Measurements from ENCODE around the gene LRTM2. TPM values are rescaled to one million over a fixed set of nuclear protein-coding genes. Genes with fewer than 3 reads are reported as not detected.

LRTM2 gene
- total and polyA plus RNA-seq, 2 experiments from 2014 or later, result not detected

- Histone ChIP-seq H3K9ac (no peak overlapping the region), H2AFZ (no peak overlapping the region), H3K9me2 (ENCODE audit: insufficient read depth) (no peaks in the 10 kb centered on the region), H3K27me3 (replicated peaks; ENCODE audit: insufficient read depth) (peaks cover 61% of the 10 kb centered on the region), H4K20me1 (ENCODE audit: insufficient read depth) (no peaks in the 10 kb centered on the region), H3K4me2 (ENCODE audit: unreplicated experiment) (no peak overlapping the region), H3K27ac (no peak overlapping the region), H3F3A (ENCODE audit: insufficient read depth) (no peaks in the 10 kb centered on the region), H3K9me3 (ENCODE audit: low read depth) (no peaks in the 10 kb centered on the region), H3K79me2 (ENCODE audit: insufficient read depth) (no peaks in the 10 kb centered on the region), H3K36me3 (ENCODE audit: low read depth) (no peaks in the 10 kb centered on the region), H3K4me1 (ENCODE audit: insufficient read depth) (no peaks in the 10 kb centered on the region), H3K4me3 (no peak overlapping the region)
- 43 to 55% methylated on average over 5 to 11 of the region's 11 CpGs for WGBS, 2 experiments (ENCODE audit: low coverage in 1 of 2, low lambda C conversion rate in 2 of 2, missing lambda C conversion rate in 2 of 2)
- in situ Hi-C loops (cut with MboI), result loop anchor here (25.0 kb wide), 1 partner anchor 765 kb away; no protein-coding TSS in a partner anchor
- DNase-seq, result no peak
- TF ChIP-seq EZH2phosphoT487 (IDR thresholded peaks at IDR 0.05; ENCODE audit: insufficient read depth, low read depth), result no peak
- TF ChIP-seq EZH2 (IDR thresholded peaks at IDR 0.05; ENCODE audit: insufficient read depth, poor library complexity, severe bottlenecking), result no peak
Observed at GRCh38 chr12:1822699-1823098, 2.3 kb downstream of the LRTM2 start.

- WGBS, 2 experiments (ENCODE audit: low coverage in 1 of 2, low lambda C conversion rate in 2 of 2, missing lambda C conversion rate in 2 of 2), result 72 to 81% methylated on average over 10 of the region's 10 CpGs
- H3K79me2 ChIP-seq (ENCODE audit: insufficient read depth), result no peaks in the 10 kb centered on the region
- no peaks in the 10 kb centered on the region for H3F3A ChIP-seq (ENCODE audit: insufficient read depth)
- H3K4me2 ChIP-seq (ENCODE audit: unreplicated experiment), result no peak overlapping the region
- H3K4me3 ChIP-seq, result no peak overlapping the region
- TF ChIP-seq EZH2 (IDR thresholded peaks at IDR 0.05; ENCODE audit: insufficient read depth, poor library complexity, severe bottlenecking), result no peak
- TF ChIP-seq EZH2phosphoT487 (IDR thresholded peaks at IDR 0.05; ENCODE audit: insufficient read depth, low read depth), result no peak
- H3K36me3 ChIP-seq (ENCODE audit: low read depth), result no peaks in the 10 kb centered on the region
- H3K4me1 ChIP-seq (ENCODE audit: insufficient read depth), result no peaks in the 10 kb centered on the region
- no peaks in the 10 kb centered on the region for H3K9me2 ChIP-seq (ENCODE audit: insufficient read depth)
- peaks cover 61% of the 10 kb centered on the region for H3K27me3 ChIP-seq (replicated peaks; ENCODE audit: insufficient read depth)
- DNase-seq, result no peak
- no peak overlapping the region for H3K27ac ChIP-seq
- H2AFZ ChIP-seq, result no peak overlapping the region
- in situ Hi-C loops (cut with MboI), result loop anchor here (25.0 kb wide), 1 partner anchor 764 kb away; no protein-coding TSS in a partner anchor
- H4K20me1 ChIP-seq (ENCODE audit: insufficient read depth), result no peaks in the 10 kb centered on the region
- no peak overlapping the region for H3K9ac ChIP-seq
- no peaks in the 10 kb centered on the region for H3K9me3 ChIP-seq (ENCODE audit: low read depth)
Observed at GRCh38 chr12:1823237-1823636, 2.9 kb downstream of the LRTM2 start.

- DNase-seq, result no peak
- in situ Hi-C loops (cut with MboI), result no loop called here
- Histone ChIP-seq H3K9me3 (ENCODE audit: low read depth) (no peaks in the 10 kb centered on the region), H3K27ac (no peak overlapping the region), H3K4me2 (ENCODE audit: unreplicated experiment) (no peak overlapping the region), H3F3A (ENCODE audit: insufficient read depth) (no peaks in the 10 kb centered on the region), H3K36me3 (ENCODE audit: low read depth) (no peaks in the 10 kb centered on the region), H3K9ac (no peak overlapping the region), H4K20me1 (ENCODE audit: insufficient read depth) (no peaks in the 10 kb centered on the region), H3K27me3 (replicated peaks; ENCODE audit: insufficient read depth) (peaks cover 52% of the 10 kb centered on the region), H3K79me2 (ENCODE audit: insufficient read depth) (no peaks in the 10 kb centered on the region), H3K9me2 (ENCODE audit: insufficient read depth) (no peaks in the 10 kb centered on the region), H2AFZ (no peak overlapping the region), H3K4me3 (no peak overlapping the region), H3K4me1 (ENCODE audit: insufficient read depth) (no peaks in the 10 kb centered on the region)
- 52 to 60% methylated on average over 14 of the region's 14 CpGs for WGBS, 2 experiments (ENCODE audit: low coverage in 1 of 2, low lambda C conversion rate in 2 of 2, missing lambda C conversion rate in 2 of 2)
- TF ChIP-seq EZH2 (IDR thresholded peaks at IDR 0.05; ENCODE audit: insufficient read depth, poor library complexity, severe bottlenecking) (no peak), EZH2phosphoT487 (IDR thresholded peaks at IDR 0.05; ENCODE audit: insufficient read depth, low read depth) (no peak)
Observed at GRCh38 chr12:1825382-1826102, 5.2 kb downstream of the LRTM2 start.

- Histone ChIP-seq H2AFZ (no peak overlapping the region), H3F3A (ENCODE audit: insufficient read depth) (no peaks in the 10 kb centered on the region), H3K4me3 (no peak overlapping the region), H3K4me2 (ENCODE audit: unreplicated experiment) (no peak overlapping the region), H3K9me2 (ENCODE audit: insufficient read depth) (no peaks in the 10 kb centered on the region), H3K79me2 (ENCODE audit: insufficient read depth) (no peaks in the 10 kb centered on the region), H3K27me3 (replicated peaks; ENCODE audit: insufficient read depth) (peaks cover 43% of the 10 kb centered on the region), H4K20me1 (ENCODE audit: insufficient read depth) (no peaks in the 10 kb centered on the region), H3K27ac (no peak overlapping the region), H3K4me1 (ENCODE audit: insufficient read depth) (no peaks in the 10 kb centered on the region), H3K9ac (no peak overlapping the region), H3K36me3 (ENCODE audit: low read depth) (no peaks in the 10 kb centered on the region), H3K9me3 (ENCODE audit: low read depth) (no peaks in the 10 kb centered on the region)
- 47 to 49% methylated on average over 10 to 15 of the region's 15 CpGs for WGBS, 2 experiments (ENCODE audit: low coverage in 1 of 2, low lambda C conversion rate in 2 of 2, missing lambda C conversion rate in 2 of 2)
- DNase-seq, result no peak
- in situ Hi-C loops (cut with MboI), result no loop called here
- no peak for TF ChIP-seq EZH2 (IDR thresholded peaks at IDR 0.05; ENCODE audit: insufficient read depth, poor library complexity, severe bottlenecking)
- TF ChIP-seq EZH2phosphoT487 (IDR thresholded peaks at IDR 0.05; ENCODE audit: insufficient read depth, low read depth), result no peak
Observed at GRCh38 chr12:1826401-1826800, 6.0 kb downstream of the LRTM2 start.
